Liver (tissue), 3 donors: ENCODE data around the gene CCNG1.

ENCODE experiments used
- ATF3 ChIP-seq: IDR thresholded peaks from 2 replicates; pipeline ENCODE4 v1.6.1; 2016; ENCODE audit warnings: antibody characterized with exemption
- FOXA1 ChIP-seq: IDR thresholded peaks from 2 replicates; pipeline ENCODE4 v1.6.1; 2016; ENCODE audit warnings: antibody characterized with exemption
- GABPA ChIP-seq, 2 donors: IDR thresholded peaks in 1 of 2; conservative IDR thresholded peaks in 1 of 2; 2 replicates each; pipeline ENCODE4 v1.6.1; 2016; ENCODE audit warnings: antibody characterized with exemption in 2 of 2, mild to moderate bottlenecking in 1 of 2, moderate library complexity in 1 of 2
- HNF4A ChIP-seq, 2 donors: conservative IDR thresholded peaks; 2 replicates each; pipeline ENCODE4 v1.6.1; 2016; ENCODE audit warnings: antibody characterized with exemption in 2 of 2, mild to moderate bottlenecking in 2 of 2
- JUND ChIP-seq, 2 donors: IDR thresholded peaks; 2 replicates each; pipeline ENCODE4 v1.6.1; 2016; ENCODE audit warnings: antibody characterized with exemption in 2 of 2
- MAX ChIP-seq: IDR thresholded peaks from 2 replicates; pipeline ENCODE4 v1.6.1; 2016; ENCODE audit warnings: antibody characterized with exemption
- RAD21 ChIP-seq, 2 donors: IDR thresholded peaks; 2 replicates each; pipeline ENCODE4 v1.6.1; 2016; ENCODE audit warnings: antibody characterized with exemption in 2 of 2, mild to moderate bottlenecking in 2 of 2
- RXRA ChIP-seq, 2 donors: IDR thresholded peaks; 2 replicates each; pipeline ENCODE4 v1.6.1; 2017 to 2018; ENCODE audit warnings: antibody characterized with exemption in 2 of 2, mild to moderate bottlenecking in 1 of 2
- TAF1 ChIP-seq: conservative IDR thresholded peaks from 2 replicates; pipeline ENCODE4 v1.6.1; 2016; ENCODE audit warnings: antibody characterized with exemption, mild to moderate bottlenecking
- YY1 ChIP-seq: IDR thresholded peaks from 2 replicates; pipeline ENCODE4 v1.6.1; 2016; ENCODE audit warnings: antibody characterized with exemption, mild to moderate bottlenecking
- TF ChIP-seq, protein P1 (sequence below): fragments of 150-350 bp; IDR thresholded peaks from 2 replicates; pipeline ENCODE4 v1.5.1; 2017; ENCODE audit warnings: improper control_type of control experiment, low read depth, low read length; ENCODE audit not compliant: missing input control
- TF ChIP-seq, protein P2 (sequence below): IDR thresholded peaks from 2 replicates; pipeline ENCODE4 v1.6.1; 2016; ENCODE audit warnings: antibody characterized with exemption, mild to moderate bottlenecking
- donor health status: healthy.
- donor health status: healthy.

DNA sequence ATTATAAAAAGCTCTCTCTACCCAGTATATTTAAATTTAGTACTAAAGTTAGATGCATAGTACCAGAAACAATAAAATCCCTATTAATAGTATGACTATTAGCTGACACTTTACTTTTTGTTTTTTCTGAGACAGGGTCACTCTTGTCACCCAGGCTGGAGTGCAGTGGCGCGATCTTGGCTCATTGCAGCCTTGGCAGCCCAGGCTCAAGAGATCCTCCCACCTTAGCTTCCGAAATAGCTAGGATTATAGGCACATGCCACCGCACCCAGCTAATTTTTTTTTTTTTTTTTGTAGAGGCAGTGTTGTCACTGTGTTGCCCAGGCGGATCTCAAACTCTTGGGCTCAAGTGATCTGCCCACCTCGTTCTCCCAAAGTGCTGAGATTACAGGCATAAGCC, 8.0 kb downstream of the CCNG1 start:
- TF ChIP-seq RXRA (IDR thresholded peaks at IDR 0.05): no peak
- TF ChIP-seq ATF3: no peak
- no peak for TF ChIP-seq JUND (IDR thresholded peaks at IDR 0.05)
- TF ChIP-seq, protein P1, sequence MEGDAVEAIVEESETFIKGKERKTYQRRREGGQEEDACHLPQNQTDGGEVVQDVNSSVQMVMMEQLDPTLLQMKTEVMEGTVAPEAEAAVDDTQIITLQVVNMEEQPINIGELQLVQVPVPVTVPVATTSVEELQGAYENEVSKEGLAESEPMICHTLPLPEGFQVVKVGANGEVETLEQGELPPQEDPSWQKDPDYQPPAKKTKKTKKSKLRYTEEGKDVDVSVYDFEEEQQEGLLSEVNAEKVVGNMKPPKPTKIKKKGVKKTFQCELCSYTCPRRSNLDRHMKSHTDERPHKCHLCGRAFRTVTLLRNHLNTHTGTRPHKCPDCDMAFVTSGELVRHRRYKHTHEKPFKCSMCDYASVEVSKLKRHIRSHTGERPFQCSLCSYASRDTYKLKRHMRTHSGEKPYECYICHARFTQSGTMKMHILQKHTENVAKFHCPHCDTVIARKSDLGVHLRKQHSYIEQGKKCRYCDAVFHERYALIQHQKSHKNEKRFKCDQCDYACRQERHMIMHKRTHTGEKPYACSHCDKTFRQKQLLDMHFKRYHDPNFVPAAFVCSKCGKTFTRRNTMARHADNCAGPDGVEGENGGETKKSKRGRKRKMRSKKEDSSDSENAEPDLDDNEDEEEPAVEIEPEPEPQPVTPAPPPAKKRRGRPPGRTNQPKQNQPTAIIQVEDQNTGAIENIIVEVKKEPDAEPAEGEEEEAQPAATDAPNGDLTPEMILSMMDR: no peak
- TF ChIP-seq, protein P2, sequence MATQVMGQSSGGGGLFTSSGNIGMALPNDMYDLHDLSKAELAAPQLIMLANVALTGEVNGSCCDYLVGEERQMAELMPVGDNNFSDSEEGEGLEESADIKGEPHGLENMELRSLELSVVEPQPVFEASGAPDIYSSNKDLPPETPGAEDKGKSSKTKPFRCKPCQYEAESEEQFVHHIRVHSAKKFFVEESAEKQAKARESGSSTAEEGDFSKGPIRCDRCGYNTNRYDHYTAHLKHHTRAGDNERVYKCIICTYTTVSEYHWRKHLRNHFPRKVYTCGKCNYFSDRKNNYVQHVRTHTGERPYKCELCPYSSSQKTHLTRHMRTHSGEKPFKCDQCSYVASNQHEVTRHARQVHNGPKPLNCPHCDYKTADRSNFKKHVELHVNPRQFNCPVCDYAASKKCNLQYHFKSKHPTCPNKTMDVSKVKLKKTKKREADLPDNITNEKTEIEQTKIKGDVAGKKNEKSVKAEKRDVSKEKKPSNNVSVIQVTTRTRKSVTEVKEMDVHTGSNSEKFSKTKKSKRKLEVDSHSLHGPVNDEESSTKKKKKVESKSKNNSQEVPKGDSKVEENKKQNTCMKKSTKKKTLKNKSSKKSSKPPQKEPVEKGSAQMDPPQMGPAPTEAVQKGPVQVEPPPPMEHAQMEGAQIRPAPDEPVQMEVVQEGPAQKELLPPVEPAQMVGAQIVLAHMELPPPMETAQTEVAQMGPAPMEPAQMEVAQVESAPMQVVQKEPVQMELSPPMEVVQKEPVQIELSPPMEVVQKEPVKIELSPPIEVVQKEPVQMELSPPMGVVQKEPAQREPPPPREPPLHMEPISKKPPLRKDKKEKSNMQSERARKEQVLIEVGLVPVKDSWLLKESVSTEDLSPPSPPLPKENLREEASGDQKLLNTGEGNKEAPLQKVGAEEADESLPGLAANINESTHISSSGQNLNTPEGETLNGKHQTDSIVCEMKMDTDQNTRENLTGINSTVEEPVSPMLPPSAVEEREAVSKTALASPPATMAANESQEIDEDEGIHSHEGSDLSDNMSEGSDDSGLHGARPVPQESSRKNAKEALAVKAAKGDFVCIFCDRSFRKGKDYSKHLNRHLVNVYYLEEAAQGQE: no peak
- no peak for TF ChIP-seq TAF1
- no peak for TF ChIP-seq GABPA (IDR thresholded peaks at IDR 0.05 in 1 of 2, conservative IDR thresholded peaks at IDR 0.05 in 1 of 2)
- TF ChIP-seq RAD21 (IDR thresholded peaks at IDR 0.05): no peak
- TF ChIP-seq FOXA1: no peak
- no peak for TF ChIP-seq HNF4A (conservative IDR thresholded peaks at IDR 0.05)
- TF ChIP-seq MAX: no peak
- no peak for TF ChIP-seq YY1
